HepG2 (cell line): Measurements from ENCODE around the gene CES2. TPM values are rescaled to one million over a fixed set of nuclear protein-coding genes. Genes with fewer than 3 reads are reported as not detected.

Experiments
- CBFB ChIP-seq: sonication (generic); formaldehyde crosslinking; IDR thresholded peaks from 2 replicates; pipeline ENCODE4 v1.4.0; 2020; ENCODE audit warnings: missing genetic modification reagents
- CERS6 ChIP-seq: sonication (generic); formaldehyde crosslinking; IDR thresholded peaks from 2 replicates; pipeline ENCODE4 v1.5.0; 2020; ENCODE audit warnings: missing genetic modification reagents
- ELK4 ChIP-seq: sonication (generic); formaldehyde crosslinking; IDR thresholded peaks from 2 replicates; pipeline ENCODE4 v1.9.0; 2021; ENCODE audit warnings: missing genetic modification reagents, borderline replicate concordance
- FOXJ3 ChIP-seq: sonication (generic); formaldehyde crosslinking; IDR thresholded peaks from 2 replicates; pipeline ENCODE4 v1.4.0; 2020; ENCODE audit warnings: missing genetic modification reagents, mild to moderate bottlenecking, borderline replicate concordance
- KLF9 ChIP-seq: IDR thresholded peaks from 2 replicates; pipeline ENCODE4 v1.6.1; 2016; ENCODE audit warnings: low read depth
- MXD1 ChIP-seq: sonication (generic); formaldehyde crosslinking; IDR thresholded peaks from 2 replicates; pipeline ENCODE4 v1.4.0; 2020; ENCODE audit warnings: mild to moderate bottlenecking, missing genetic modification reagents
- MYC ChIP-seq: sonication (generic); formaldehyde crosslinking; IDR thresholded peaks from 2 replicates; pipeline ENCODE4 v1.9.0; 2021; ENCODE audit warnings: missing genetic modification reagents, borderline replicate concordance
- NFAT5 ChIP-seq: sonication (generic); formaldehyde crosslinking; IDR thresholded peaks from 2 replicates; pipeline ENCODE4 v1.4.0; 2020; ENCODE audit warnings: missing genetic modification reagents
- NFRKB ChIP-seq: fragments of 450-650 bp; IDR thresholded peaks from 2 replicates; pipeline ENCODE4 v1.6.1; 2017
- NR1H2 ChIP-seq: sonication (generic); formaldehyde crosslinking; IDR thresholded peaks from 2 replicates; pipeline ENCODE4 v1.8.1; 2022; ENCODE audit warnings: low read depth, missing genetic modification reagents, borderline replicate concordance
- NR2F2 ChIP-seq: IDR thresholded peaks from 2 replicates; pipeline ENCODE4 v1.6.1; 2012; ENCODE audit warnings: low read depth, inconsistent platforms, borderline replicate concordance
- NR3C1 ChIP-seq: sonication (generic); formaldehyde crosslinking; IDR thresholded peaks from 2 replicates; pipeline ENCODE4 v1.4.0; 2020; ENCODE audit warnings: missing genetic modification reagents
- PAWR ChIP-seq: sonication (generic); formaldehyde crosslinking; IDR thresholded peaks from 2 replicates; pipeline ENCODE4 v1.4.0; 2020; ENCODE audit warnings: missing genetic modification reagents, mild to moderate bottlenecking, borderline replicate concordance
- PHB2 ChIP-seq: fragments of 450-650 bp; IDR thresholded peaks from 2 replicates; pipeline ENCODE4 v1.6.1; 2018; ENCODE audit not compliant: partially characterized antibody
- PREB ChIP-seq: sonication (generic); formaldehyde crosslinking; IDR thresholded peaks from 2 replicates; pipeline ENCODE4 v1.4.0; 2020; ENCODE audit warnings: missing genetic modification reagents
- RNF2 ChIP-seq: fragments of 450-650 bp; conservative IDR thresholded peaks from 2 replicates; pipeline ENCODE4 v1.6.1; 2016; ENCODE audit warnings: low read depth
- SALL1 ChIP-seq: sonication (generic); formaldehyde crosslinking; IDR thresholded peaks from 2 replicates; pipeline ENCODE4 v1.8.0; 2022; ENCODE audit warnings: mild to moderate bottlenecking, missing genetic modification reagents
- SRY ChIP-seq: sonication (generic); formaldehyde crosslinking; IDR thresholded peaks from 2 replicates; pipeline ENCODE4 v1.8.0; 2022; ENCODE audit warnings: mild to moderate bottlenecking, missing genetic modification reagents
- ZBTB2 ChIP-seq: sonication (generic); formaldehyde crosslinking; IDR thresholded peaks from 2 replicates; pipeline ENCODE4 v1.8.0; 2022; ENCODE audit warnings: low read depth, missing genetic modification reagents
- polyA plus RNA-seq, 8 experiments: library from polyadenylated mRNA; depleted of rRNA in 3 of 8; stranded (reverse) in 7 of 8; unstranded in 1 of 8; fragments of >200 nt; fragmentation: Illumina TruSeq in 4 of 8; extraction: Trizol in 4 of 8; gene quantifications; 2 replicates each; pipeline versions ENCODE4 v1.2.1 to v1.2.3, GENCODE V29; 2011 to 2016; ENCODE audit warnings: low read depth in 4 of 8, missing spikeins in 1 of 8, mixed read lengths in 1 of 8; ENCODE audit not compliant: insufficient read depth in 1 of 8
- total RNA-seq, 5 experiments: library from RNA; depleted of rRNA; stranded (reverse); fragments of >200 nt; fragmentation: Illumina TruSeq; extraction: Trizol; gene quantifications; 2 replicates each; pipeline ENCODE4 v1.2.3, GENCODE V29; 2016; ENCODE audit warnings: low read depth in 1 of 5

The CES2 gene
- total and polyA plus RNA-seq, 2 of the 13 experiments (the other 11 are each of a cell fraction or from before 2014, with no cell fraction given): 50.6 to 63.8 TPM

- TF ChIP-seq ZBTB2 (CRISPR knock-in tag): no peak
- TF ChIP-seq MYC (CRISPR knock-in tag): no peak; the same call in 1 of the 2 replicates
- no peak for TF ChIP-seq KLF9
- TF ChIP-seq RNF2: peak; percentile 51; the same call in 1 of the 2 replicates
- no peak for TF ChIP-seq PHB2
- no peak for TF ChIP-seq NR2F2
- no peak for TF ChIP-seq CERS6 (CRISPR knock-in tag)
- no peak; the same call in 1 of the 2 replicates for TF ChIP-seq SRY
- TF ChIP-seq NFRKB: no peak
- TF ChIP-seq SALL1: peak; percentile 84
- no peak for TF ChIP-seq ELK4 (CRISPR knock-in tag)
- no peak for TF ChIP-seq NFAT5
- TF ChIP-seq NR3C1 (CRISPR knock-in tag): no peak
- TF ChIP-seq PREB: no peak
- TF ChIP-seq MXD1 (CRISPR knock-in tag): no peak
- TF ChIP-seq CBFB: no peak
- TF ChIP-seq PAWR (CRISPR knock-in tag): no peak
- TF ChIP-seq NR1H2 (CRISPR knock-in tag): no peak
- TF ChIP-seq FOXJ3 (CRISPR knock-in tag): no peak
Measured at GRCh38 chr16:66977341-66978113, 42.2 kb downstream of the CES2 start (continued).
